ENCODE measurements around the gene TERB1. TPM values are rescaled to one million over a fixed set of nuclear protein-coding genes. Genes with fewer than 3 reads are reported as not detected.

Gene TERB1
- total RNA-seq, 5 donors from 2014 or later (not counting 1 experiment from before 2014, with no cell fraction given), result 0.10 to 0.12 TPM; not detected in 3

DNA sequence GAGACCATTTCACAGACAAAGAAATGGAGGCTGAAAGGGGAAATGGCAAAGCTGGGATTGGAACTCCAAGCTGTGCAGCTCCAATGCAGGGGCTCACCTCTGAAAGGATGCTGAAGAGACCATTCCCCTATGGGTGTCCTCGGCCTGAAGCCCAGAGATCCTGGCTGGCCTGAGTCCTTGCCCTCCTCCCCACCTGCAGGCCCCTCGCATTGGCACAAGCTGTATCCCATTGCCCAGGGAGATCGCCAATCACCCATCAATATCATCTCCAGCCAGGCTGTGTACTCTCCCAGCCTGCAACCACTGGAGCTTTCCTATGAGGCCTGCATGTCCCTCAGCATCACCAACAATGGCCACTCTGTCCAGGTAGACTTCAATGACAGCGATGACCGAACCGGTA, 45.4 kb upstream of the TERB1 start:
- Mint-ChIP-seq H3K27me3 (peaks cover 33 to 46% of the 10 kb centered on the region in 2 donors), H3K4me1 (peaks cover 5 to 10% (median 6%) of the 10 kb centered on the region in 3 donors), H3K4me3 (no peak overlapping the region), H3K36me3 (no peaks in the 10 kb centered on the region), H3K27ac (no peak overlapping the region), H3K9me3 (no peaks in the 10 kb centered on the region)
- no peak overlapping the region for H3K27ac ChIP-seq (ENCODE audit: low read length)
- H3K36me3 ChIP-seq (ENCODE audit: control insufficient read depth in 2 of 2, extremely low read depth in 1 of 2, insufficient read depth in 1 of 2, low read length in 1 of 2), result no peaks in the 10 kb centered on the region
- no peak for ATAC-seq (replicated peaks in 1 of 4)
- no peak overlapping the region for H3K4me3 ChIP-seq (ENCODE audit: control insufficient read depth in 1 of 2, extremely low read depth in 1 of 2, low read length in 1 of 2)
- POLR2A ChIA-PET, result interaction anchor here in 1 of 2 donors (0.6 kb wide), 1 partner anchor 109 kb away, joined by 3 read pairs; no protein-coding TSS in a partner anchor
- H3K27me3 ChIP-seq (replicated peaks in 1 of 2; ENCODE audit: control insufficient read depth in 2 of 2, extremely low read depth in 1 of 2, insufficient read depth in 2 of 2, low read length in 1 of 2), result peaks cover 2 to 50% of the 10 kb centered on the region in 2 experiments
- WGBS (ENCODE audit: insufficient coverage), result 94% methylated on average over 4 of the region's 6 CpGs
- CTCF ChIA-PET, result interaction anchor here (0.6 to 1.4 kb wide), 2 partner anchors 16 to 21 kb away, joined by 3 to 4 read pairs; partner anchors contain the start of gene NAE1 (in 1 of the 2)
- H3K4me1 ChIP-seq (ENCODE audit: control insufficient read depth in 1 of 2, extremely low read depth in 1 of 2, insufficient read depth in 2 of 2, low read length in 2 of 2), result peaks cover 0 to 6% of the 10 kb centered on the region in 2 experiments
- H3K9me3 ChIP-seq, result no peaks in the 10 kb centered on the region
- no peak for DNase-seq

DNA sequence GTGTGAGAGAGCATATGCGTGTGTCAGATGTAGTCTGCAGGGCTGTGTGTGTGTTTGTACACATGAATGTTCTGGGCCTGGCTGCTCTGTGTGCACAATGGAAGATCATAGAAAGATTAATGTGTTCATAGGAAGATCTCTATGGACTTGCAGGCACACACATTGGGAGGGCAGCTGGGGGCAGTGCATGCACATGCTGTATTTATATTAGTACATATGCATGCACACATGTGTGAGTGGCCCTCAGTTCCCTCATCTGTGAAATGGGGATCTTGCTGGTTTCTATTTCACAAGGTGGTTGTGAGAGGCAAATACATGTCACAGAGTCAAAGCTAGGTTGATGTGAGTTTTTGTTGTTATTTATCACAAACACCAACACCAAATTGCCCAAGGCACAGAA, 44.9 kb upstream of the TERB1 start:
- Mint-ChIP-seq H3K9me3 (no peaks in the 10 kb centered on the region), H3K4me3 (no peak overlapping the region), H3K27me3 (peaks cover 33 to 48% of the 10 kb centered on the region in 2 donors), H3K27ac (no peak overlapping the region), H3K36me3 (no peaks in the 10 kb centered on the region), H3K4me1 (peaks cover 5 to 10% (median 6%) of the 10 kb centered on the region in 3 donors)
- DNase-seq (no peak), ATAC-seq (replicated peaks in 1 of 4) (no peak)
- Histone ChIP-seq H3K27me3 (replicated peaks in 1 of 2; ENCODE audit: control insufficient read depth in 2 of 2, extremely low read depth in 1 of 2, insufficient read depth in 2 of 2, low read length in 1 of 2) (peaks cover 2 to 50% of the 10 kb centered on the region in 2 experiments), H3K4me3 (ENCODE audit: control insufficient read depth in 1 of 2, extremely low read depth in 1 of 2, low read length in 1 of 2) (no peak overlapping the region), H3K9me3 (no peaks in the 10 kb centered on the region), H3K4me1 (ENCODE audit: control insufficient read depth in 1 of 2, extremely low read depth in 1 of 2, insufficient read depth in 2 of 2, low read length in 2 of 2) (peaks cover 0 to 6% of the 10 kb centered on the region in 2 experiments), H3K36me3 (ENCODE audit: control insufficient read depth in 2 of 2, extremely low read depth in 1 of 2, insufficient read depth in 1 of 2, low read length in 1 of 2) (no peaks in the 10 kb centered on the region), H3K27ac (ENCODE audit: low read length) (no peak overlapping the region)
- POLR2A ChIA-PET, result no interaction called here
- CTCF ChIA-PET, result interaction anchor here in 1 of 2 donors (0.6 kb wide), 1 partner anchor 22 kb away, joined by 3 read pairs; no protein-coding TSS in a partner anchor
- 100% methylated on average over 1 of the region's 1 CpG for WGBS (ENCODE audit: insufficient coverage)

DNA sequence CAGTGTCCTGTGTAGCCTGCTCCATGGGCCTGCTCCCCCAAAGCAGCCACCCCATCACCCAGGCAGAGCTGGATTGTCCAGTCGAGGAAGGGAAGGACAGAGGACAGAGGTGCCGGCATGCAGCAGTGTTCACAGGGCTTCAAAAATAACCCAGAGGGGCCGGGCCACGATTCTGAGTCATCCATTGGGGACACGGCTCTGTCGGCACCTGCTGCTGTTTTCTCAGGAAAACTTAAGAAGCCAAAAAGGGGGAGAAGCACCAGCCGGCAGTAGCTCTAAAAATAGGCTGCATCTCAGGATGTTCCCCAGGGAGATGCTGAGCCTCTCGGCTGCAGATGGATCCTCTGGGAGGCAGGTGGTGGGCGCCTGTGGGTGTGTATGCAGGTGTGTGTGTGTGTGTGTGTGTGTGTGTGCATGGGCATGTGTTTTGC, 44.4 kb upstream of the TERB1 start:
- H3K4me3 Mint-ChIP-seq, result peak overlapping the region in 1 of 3 donors; percentile 74
- ATAC-seq (replicated peaks in 1 of 4) (no peak), DNase-seq (no peak)
- peaks cover 33 to 47% of the 10 kb centered on the region in 2 donors for H3K27me3 Mint-ChIP-seq
- Histone ChIP-seq H3K9me3 (no peaks in the 10 kb centered on the region), H3K27ac (ENCODE audit: low read length) (no peak overlapping the region), H3K27me3 (replicated peaks in 1 of 2; ENCODE audit: control insufficient read depth in 2 of 2, extremely low read depth in 1 of 2, insufficient read depth in 2 of 2, low read length in 1 of 2) (peaks cover 2 to 50% of the 10 kb centered on the region in 2 experiments), H3K36me3 (ENCODE audit: control insufficient read depth in 2 of 2, extremely low read depth in 1 of 2, insufficient read depth in 1 of 2, low read length in 1 of 2) (no peaks in the 10 kb centered on the region), H3K4me3 (ENCODE audit: control insufficient read depth in 1 of 2, extremely low read depth in 1 of 2, low read length in 1 of 2) (no peak overlapping the region), H3K4me1 (ENCODE audit: control insufficient read depth in 1 of 2, extremely low read depth in 1 of 2, insufficient read depth in 2 of 2, low read length in 2 of 2) (peaks cover 0 to 6% of the 10 kb centered on the region in 2 experiments)
- H3K4me1 Mint-ChIP-seq, result peaks cover 5 to 10% (median 6%) of the 10 kb centered on the region in 3 donors
- no peak overlapping the region for H3K27ac Mint-ChIP-seq
- ChIA-PET CTCF (interaction anchor here in 1 of 2 donors (1.4 kb wide), 1 partner anchor 15 kb away, joined by 4 read pairs; the partner anchor contains the start of gene NAE1), POLR2A (interaction anchor here in 1 of 2 donors (0.7 kb wide), 1 partner anchor 1603 kb away, joined by 3 read pairs; the partner anchor contains the start of gene SMPD3)
- WGBS (ENCODE audit: insufficient coverage), result 82% methylated on average over 9 of the region's 9 CpGs
- no peaks in the 10 kb centered on the region for H3K9me3 Mint-ChIP-seq
- H3K36me3 Mint-ChIP-seq, result no peaks in the 10 kb centered on the region

DNA sequence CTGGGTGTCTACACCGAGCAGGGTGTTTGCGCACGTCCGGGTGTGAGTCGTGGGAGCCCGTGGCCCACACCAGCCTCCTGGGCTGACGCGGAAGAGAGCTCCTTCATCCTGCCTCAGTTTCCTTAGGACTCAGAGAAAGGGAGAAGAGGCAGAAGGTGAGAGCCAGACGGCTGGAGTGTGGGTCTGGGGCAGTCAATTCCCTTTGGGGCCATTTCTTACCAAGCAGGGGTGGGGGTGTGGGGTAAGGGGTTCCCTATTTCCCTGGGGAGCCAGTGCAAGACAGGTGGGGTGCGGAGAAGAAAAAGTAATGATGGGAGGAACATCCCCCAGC, 43.7 kb upstream of the TERB1 start:
- ATAC-seq (replicated peaks in 1 of 4) (no peak), DNase-seq (no peak)
- ChIA-PET POLR2A (interaction anchor here in 1 of 2 donors (0.7 kb wide), 1 partner anchor 272 kb away, joined by 7 read pairs; no protein-coding TSS in a partner anchor), CTCF (interaction anchor here in 1 of 2 donors (1.4 kb wide), 1 partner anchor 14 kb away, joined by 4 read pairs; the partner anchor contains the start of gene NAE1)
- Histone ChIP-seq H3K27ac (ENCODE audit: low read length) (no peak overlapping the region), H3K4me1 (ENCODE audit: control insufficient read depth in 1 of 2, extremely low read depth in 1 of 2, insufficient read depth in 2 of 2, low read length in 2 of 2) (peaks cover 0 to 6% of the 10 kb centered on the region in 2 experiments), H3K4me3 (ENCODE audit: control insufficient read depth in 1 of 2, extremely low read depth in 1 of 2, low read length in 1 of 2) (no peak overlapping the region), H3K36me3 (ENCODE audit: control insufficient read depth in 2 of 2, extremely low read depth in 1 of 2, insufficient read depth in 1 of 2, low read length in 1 of 2) (no peaks in the 10 kb centered on the region), H3K9me3 (no peaks in the 10 kb centered on the region), H3K27me3 (replicated peaks in 1 of 2; ENCODE audit: control insufficient read depth in 2 of 2, extremely low read depth in 1 of 2, insufficient read depth in 2 of 2, low read length in 1 of 2) (peaks cover 2 to 50% of the 10 kb centered on the region in 2 experiments)
- peak overlapping the region in 2 of 3 donors; percentile 34 to 74 for H3K4me3 Mint-ChIP-seq
- no peaks in the 10 kb centered on the region for H3K36me3 Mint-ChIP-seq
- H3K9me3 Mint-ChIP-seq, result no peaks in the 10 kb centered on the region
- WGBS (ENCODE audit: insufficient coverage), result 14% methylated on average over 8 of the region's 10 CpGs
- H3K27me3 Mint-ChIP-seq, result peaks cover 35 to 46% of the 10 kb centered on the region in 2 donors
- no peak overlapping the region for H3K27ac Mint-ChIP-seq
- peaks cover 5 to 10% (median 6%) of the 10 kb centered on the region in 3 donors for H3K4me1 Mint-ChIP-seq

DNA sequence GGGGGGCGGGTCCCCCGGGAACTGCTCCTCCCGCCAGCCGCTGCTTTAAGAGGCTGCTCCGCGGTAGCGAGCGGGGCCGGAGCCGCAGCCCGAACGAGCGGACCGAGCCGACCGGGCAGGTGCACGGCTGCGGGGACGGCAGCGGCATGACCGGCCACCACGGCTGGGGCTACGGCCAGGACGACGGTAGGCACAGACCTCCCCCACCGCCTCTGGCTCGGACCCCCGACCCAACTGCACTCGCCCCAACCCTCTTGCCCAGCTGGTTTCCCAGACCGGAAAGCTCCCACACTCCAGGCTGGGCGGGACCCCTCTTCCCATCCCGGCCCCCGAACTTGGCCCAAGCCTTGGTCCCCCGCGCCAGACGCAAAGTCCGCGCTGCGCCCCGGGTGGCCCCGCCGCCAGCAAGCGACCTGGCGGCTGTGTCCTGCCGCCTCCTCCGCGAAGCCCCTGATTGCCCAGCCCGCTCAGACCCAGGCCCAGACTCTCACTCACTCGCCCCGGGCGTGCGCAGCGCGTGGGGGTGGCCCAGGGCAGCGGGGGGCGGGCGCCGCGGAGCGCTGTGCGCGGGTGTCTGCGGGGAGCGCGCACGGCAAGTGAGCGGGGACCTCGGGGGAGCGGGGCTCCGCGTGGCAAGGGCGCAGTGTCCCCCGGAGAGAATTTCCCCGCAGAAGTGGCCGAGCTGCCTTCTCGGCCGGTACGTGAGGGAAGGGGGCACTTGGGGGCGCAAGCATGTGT, 43.1 kb upstream of the TERB1 start, which contains the start of gene CA7:
TSS of gene CA7 (plus strand) at position 73 of the 738 bp plus-strand sequence. CDS start at position 147, 74 bp downstream.
- POLR2A ChIA-PET, result interaction anchor here in 1 of 2 donors (0.7 kb wide), 1 partner anchor 271 kb away, joined by 7 read pairs; no protein-coding TSS in a partner anchor
- DNase-seq (no peak), ATAC-seq (replicated peaks in 1 of 4) (peak in 2 of 4 experiments; percentile 32 to 48)
- H3K4me1 ChIP-seq (ENCODE audit: control insufficient read depth in 1 of 2, extremely low read depth in 1 of 2, insufficient read depth in 2 of 2, low read length in 2 of 2), result peaks cover 0 to 6% of the 10 kb centered on the region in 2 experiments
- H3K27ac Mint-ChIP-seq, result no peak within 1 kb of the TSS
- H3K27me3 Mint-ChIP-seq, result peaks cover 38 to 46% of the 10 kb centered on the region in 2 donors
- no peaks in the 10 kb centered on the region for H3K9me3 Mint-ChIP-seq
- 6% methylated on average over 77 of the region's 79 CpGs for WGBS (ENCODE audit: insufficient coverage)
- H3K27me3 ChIP-seq (replicated peaks in 1 of 2; ENCODE audit: control insufficient read depth in 2 of 2, extremely low read depth in 1 of 2, insufficient read depth in 2 of 2, low read length in 1 of 2), result peaks cover 2 to 50% of the 10 kb centered on the region in 2 experiments
- no peaks in the 10 kb centered on the region for H3K36me3 Mint-ChIP-seq
- H3K36me3 ChIP-seq (ENCODE audit: control insufficient read depth in 2 of 2, extremely low read depth in 1 of 2, insufficient read depth in 1 of 2, low read length in 1 of 2), result no peaks in the 10 kb centered on the region
- peak within 1 kb of the TSS; percentile 49 to 74 (median 58) for H3K4me3 Mint-ChIP-seq
- no peak within 1 kb of the TSS for H3K27ac ChIP-seq (ENCODE audit: low read length)
- no peaks in the 10 kb centered on the region for H3K9me3 ChIP-seq
- H3K4me1 Mint-ChIP-seq, result peaks cover 5 to 10% (median 6%) of the 10 kb centered on the region in 3 donors
- CTCF ChIA-PET, result interaction anchor here in 1 of 2 donors (1.4 kb wide), 1 partner anchor 14 kb away, joined by 4 read pairs; the partner anchor contains the start of gene NAE1
- peak within 1 kb of the TSS in 1 of 2 donors; percentile 46 for H3K4me3 ChIP-seq (ENCODE audit: control insufficient read depth in 1 of 2, extremely low read depth in 1 of 2, low read length in 1 of 2)

DNA sequence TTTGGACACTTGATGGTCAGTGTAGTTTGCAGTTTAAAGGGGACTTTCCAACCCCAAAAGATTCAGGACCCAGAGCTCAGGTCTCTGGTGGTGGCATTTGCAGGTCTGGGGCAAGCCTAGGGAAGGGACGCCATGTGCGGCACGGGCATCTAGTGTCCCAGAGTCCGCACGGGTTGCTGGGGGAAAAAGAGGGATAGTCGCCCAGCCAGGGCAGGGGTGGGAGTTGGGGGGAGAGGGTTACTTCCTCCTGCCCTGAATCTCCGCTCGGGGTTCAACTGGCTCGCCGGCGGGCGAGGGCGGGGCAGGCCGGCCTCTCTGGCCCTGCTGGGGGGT, 42.6 kb upstream of the TERB1 start:
- WGBS (ENCODE audit: insufficient coverage), result 90% methylated on average over 2 of the region's 14 CpGs
- no peak for DNase-seq
- Mint-ChIP-seq H3K4me3 (peak overlapping the region; percentile 49 to 74 (median 58)), H3K27ac (no peak overlapping the region), H3K9me3 (no peaks in the 10 kb centered on the region), H3K4me1 (peaks cover 5 to 10% (median 6%) of the 10 kb centered on the region in 3 donors), H3K27me3 (peaks cover 38 to 48% of the 10 kb centered on the region in 2 donors), H3K36me3 (no peaks in the 10 kb centered on the region)
- peaks cover 2 to 50% of the 10 kb centered on the region in 2 experiments for H3K27me3 ChIP-seq (replicated peaks in 1 of 2; ENCODE audit: control insufficient read depth in 2 of 2, extremely low read depth in 1 of 2, insufficient read depth in 2 of 2, low read length in 1 of 2)
- no peak overlapping the region for H3K4me3 ChIP-seq (ENCODE audit: control insufficient read depth in 1 of 2, extremely low read depth in 1 of 2, low read length in 1 of 2)
- no peak overlapping the region for H3K27ac ChIP-seq (ENCODE audit: low read length)
- H3K4me1 ChIP-seq (ENCODE audit: control insufficient read depth in 1 of 2, extremely low read depth in 1 of 2, insufficient read depth in 2 of 2, low read length in 2 of 2), result peaks cover 0 to 6% of the 10 kb centered on the region in 2 experiments
- ChIA-PET CTCF (interaction anchor here in 1 of 2 donors (1.4 kb wide), 1 partner anchor 13 kb away, joined by 5 read pairs; the partner anchor contains the start of gene NAE1), POLR2A (no interaction called here)
- H3K9me3 ChIP-seq, result no peaks in the 10 kb centered on the region
- no peak for ATAC-seq (replicated peaks in 1 of 4)
- no peaks in the 10 kb centered on the region for H3K36me3 ChIP-seq (ENCODE audit: control insufficient read depth in 2 of 2, extremely low read depth in 1 of 2, insufficient read depth in 1 of 2, low read length in 1 of 2)
